Caco-2 (cell line): ENCODE data around the gene ZFYVE1. TPM values are rescaled to one million over a fixed set of nuclear protein-coding genes. Genes with fewer than 3 reads are reported as not detected.
"Not testable (repeated sequence)": the region's sequence is repeated elsewhere in the genome, so short reads cannot be mapped to it uniquely, and the experiment has no call there.

ENCODE experiments used
- BruUV-seq: library from RNA; stranded (reverse); fragments of 400-500 nt; replicated peaks from 2 replicates; lab custom pipeline; 2021; lab: Mats Ljungman, UMichigan
- CTCF ChIA-PET: fragments of 300-600 bp; sonication (Branson Sonifier 250); formaldehyde crosslinking; loops from one replicate; lab custom pipeline; 2022; ENCODE audit warnings: antibody characterized with exemption; lab: Charles Lee
- POLR2A ChIA-PET: fragments of 300-600 bp; sonication (Branson Sonifier 250); formaldehyde crosslinking; loops from one replicate; lab custom pipeline; 2022; ENCODE audit warnings: antibody characterized with exemption; lab: Charles Lee
- DNase-seq, 2 experiments: peaks; one replicate each; pipeline versions ENCODE4 v3.0.0 to v3.0.0-alpha.2; 2020 to 2022
- H3K27me3 ChIP-seq: replicated peaks from 2 replicates; pipeline ENCODE4 v1.6.0; 2011; ENCODE audit warnings: low read length; ENCODE audit not compliant: control insufficient read depth, insufficient read depth
- H3K36me3 ChIP-seq: 2 replicates; pipeline ENCODE4 v1.5.1; 2011; ENCODE audit warnings: low read length; ENCODE audit not compliant: control insufficient read depth, insufficient read depth
- H3K4me1 ChIP-seq: fragments of 250-450 bp; sonication (Bioruptor Pico); 2 replicates; pipeline ENCODE4 v1.5.1; 2020; ENCODE audit warnings: mild to moderate bottlenecking
- H3K4me3 ChIP-seq: 2 replicates; pipeline ENCODE4 v1.5.1; 2011; ENCODE audit warnings: low read depth, mild to moderate bottlenecking, control low read depth, low read length
- H3K9me3 ChIP-seq: fragments of 250-450 bp; sonication (Bioruptor Pico); 2 replicates; pipeline ENCODE4 v1.5.1; 2020; ENCODE audit warnings: mild to moderate bottlenecking, moderate library complexity
- H3K27ac Mint-ChIP-seq: one replicate; pipeline ENCODE4 v1.8.0; 2022; ENCODE audit warnings: mixed read lengths; ENCODE audit not compliant: unreplicated experiment
- H3K27me3 Mint-ChIP-seq: one replicate; pipeline ENCODE4 v1.8.0; 2022; ENCODE audit warnings: mixed read lengths; ENCODE audit not compliant: insufficient read depth, unreplicated experiment
- H3K36me3 Mint-ChIP-seq: one replicate; pipeline ENCODE4 v1.8.0; 2022; ENCODE audit warnings: mild to moderate bottlenecking, mixed read lengths; ENCODE audit not compliant: insufficient read depth, unreplicated experiment
- H3K4me1 Mint-ChIP-seq: one replicate; pipeline ENCODE4 v1.8.0; 2022; ENCODE audit warnings: low read depth, mixed read lengths; ENCODE audit not compliant: unreplicated experiment
- H3K4me3 Mint-ChIP-seq: one replicate; pipeline ENCODE4 v1.8.0; 2022; ENCODE audit warnings: mild to moderate bottlenecking, moderate library complexity, mixed read lengths; ENCODE audit not compliant: unreplicated experiment
- H3K9me3 Mint-ChIP-seq: one replicate; pipeline ENCODE4 v1.8.0; 2022; ENCODE audit warnings: mixed read lengths; ENCODE audit not compliant: unreplicated experiment
- intact Hi-C: fragments of 100-400 bp; cut with micrococcal nuclease; formaldehyde crosslinking; loops from one replicate; pipeline ENCODE4 v1.10.0; 2022; ENCODE audit not compliant: unreplicated experiment
- total RNA-seq: library from RNA; stranded (reverse); gene quantifications from 2 replicates; pipeline ENCODE4 v1.2.3, GENCODE V29; 2022
- TF ChIP-seq, protein P1 (sequence below), 2 experiments: fragments of 200-600 bp in 1 of 2; IDR thresholded peaks; 1 replicate in 1 of 2; 2 replicates in 1 of 2; pipeline versions ENCODE4 v1.5.1 to v1.8.0; 2011 to 2022; ENCODE audit warnings: antibody characterized with exemption in 1 of 2, control low read depth in 1 of 2, inconsistent platforms in 1 of 2, low read depth in 1 of 2, low read length in 1 of 2, mild to moderate bottlenecking in 1 of 2, moderate library complexity in 1 of 2; ENCODE audit not compliant: insufficient read depth in 1 of 2, severe bottlenecking in 1 of 2, unreplicated experiment in 1 of 2

The ZFYVE1 gene
- total RNA-seq, 1 experiment from 2014 or later, result 10.8 TPM

DNA sequence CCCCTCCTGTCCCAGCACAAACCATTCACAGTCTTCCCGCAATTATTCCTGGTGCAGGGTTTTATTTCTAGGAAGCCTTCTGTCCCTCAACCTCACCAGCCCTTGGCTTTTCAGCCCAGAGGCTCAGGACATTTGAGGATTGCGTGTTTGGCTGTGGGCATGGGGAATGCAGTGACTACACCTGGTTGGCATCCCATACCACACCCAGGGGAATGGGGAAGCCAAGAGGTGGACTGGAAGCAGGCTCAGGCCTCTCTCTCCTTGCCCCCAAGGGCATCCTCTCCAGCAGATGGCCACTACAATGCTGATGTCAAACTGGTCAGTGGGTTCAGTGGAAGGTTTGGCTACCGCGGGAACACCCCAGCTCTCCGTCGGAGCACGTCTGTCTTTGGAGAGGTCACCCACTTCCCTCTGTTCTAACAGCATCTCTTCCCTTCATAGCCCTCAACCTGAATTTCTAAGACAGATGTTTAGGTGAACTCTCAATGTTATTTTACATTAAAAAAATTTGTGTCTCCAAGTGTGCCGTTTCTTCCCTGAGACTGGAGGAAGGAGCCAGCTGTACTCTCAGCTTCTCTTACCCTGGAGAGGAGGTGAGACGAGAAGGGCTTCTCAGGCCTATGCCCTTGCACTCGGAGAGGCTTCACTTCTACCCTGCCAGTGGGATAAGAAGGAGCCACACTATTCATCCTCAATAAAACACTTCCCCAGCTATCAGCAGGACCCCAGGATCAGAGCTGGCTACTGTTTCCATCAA, 65.1 kb downstream of the ZFYVE1 start:
- no peaks in the 10 kb centered on the region for H3K9me3 Mint-ChIP-seq
- no peaks in the 10 kb centered on the region for H3K27me3 Mint-ChIP-seq
- H3K4me1 Mint-ChIP-seq, result no peaks in the 10 kb centered on the region
- TF ChIP-seq, protein P1, sequence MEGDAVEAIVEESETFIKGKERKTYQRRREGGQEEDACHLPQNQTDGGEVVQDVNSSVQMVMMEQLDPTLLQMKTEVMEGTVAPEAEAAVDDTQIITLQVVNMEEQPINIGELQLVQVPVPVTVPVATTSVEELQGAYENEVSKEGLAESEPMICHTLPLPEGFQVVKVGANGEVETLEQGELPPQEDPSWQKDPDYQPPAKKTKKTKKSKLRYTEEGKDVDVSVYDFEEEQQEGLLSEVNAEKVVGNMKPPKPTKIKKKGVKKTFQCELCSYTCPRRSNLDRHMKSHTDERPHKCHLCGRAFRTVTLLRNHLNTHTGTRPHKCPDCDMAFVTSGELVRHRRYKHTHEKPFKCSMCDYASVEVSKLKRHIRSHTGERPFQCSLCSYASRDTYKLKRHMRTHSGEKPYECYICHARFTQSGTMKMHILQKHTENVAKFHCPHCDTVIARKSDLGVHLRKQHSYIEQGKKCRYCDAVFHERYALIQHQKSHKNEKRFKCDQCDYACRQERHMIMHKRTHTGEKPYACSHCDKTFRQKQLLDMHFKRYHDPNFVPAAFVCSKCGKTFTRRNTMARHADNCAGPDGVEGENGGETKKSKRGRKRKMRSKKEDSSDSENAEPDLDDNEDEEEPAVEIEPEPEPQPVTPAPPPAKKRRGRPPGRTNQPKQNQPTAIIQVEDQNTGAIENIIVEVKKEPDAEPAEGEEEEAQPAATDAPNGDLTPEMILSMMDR (IDR thresholded peaks at IDR 0.05; ENCODE audit: insufficient read depth in 1 of 2, low read depth in 1 of 2, low read length in 1 of 2, severe bottlenecking in 1 of 2, unreplicated experiment in 1 of 2), result no peak
- Histone ChIP-seq H3K36me3 (no peaks in the 10 kb centered on the region; the same call in 1 of the 2 replicates), H3K4me1 (no peaks in the 10 kb centered on the region), H3K4me3 (no peak overlapping the region), H3K9me3 (no peaks in the 10 kb centered on the region), H3K27me3 (no peaks in the 10 kb centered on the region)
- intact Hi-C loops, result no loop called here
- no TSS peak for BruUV-seq
- H3K4me3 Mint-ChIP-seq, result no peak overlapping the region
- DNase-seq, result no peak
- peaks cover 14% of the 10 kb centered on the region for H3K36me3 Mint-ChIP-seq
- no peak overlapping the region for H3K27ac Mint-ChIP-seq
- ChIA-PET CTCF (no interaction called here), POLR2A (no interaction called here)

DNA sequence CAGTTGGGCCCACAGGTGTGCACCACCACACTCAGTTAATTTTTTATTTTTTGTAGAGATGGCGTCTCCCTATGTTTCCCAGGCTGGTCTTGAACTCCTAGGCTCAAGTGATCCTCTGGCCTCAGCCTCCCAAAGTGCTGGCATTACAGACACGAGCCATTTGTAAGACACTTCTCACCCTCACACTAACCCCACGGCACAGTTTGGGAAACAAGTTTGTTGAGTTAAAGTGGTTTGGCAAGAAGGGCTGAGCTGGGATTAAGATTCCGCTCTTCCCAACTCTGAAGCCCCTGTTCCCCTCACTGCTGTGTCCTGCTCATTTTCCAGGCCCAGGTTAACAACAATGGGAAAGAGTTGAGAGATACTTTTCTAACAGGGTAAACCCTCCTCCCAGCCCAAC, 65.9 kb downstream of the ZFYVE1 start:
- H3K4me1 Mint-ChIP-seq, H3K9me3 ChIP-seq, H3K9me3 Mint-ChIP-seq, DNase-seq, BruUV-seq, H3K27me3 ChIP-seq, H3K36me3 ChIP-seq, POLR2A ChIA-PET, intact Hi-C loops, H3K27ac Mint-ChIP-seq, H3K4me3 ChIP-seq, H3K4me1 ChIP-seq, H3K4me3 Mint-ChIP-seq, H3K27me3 Mint-ChIP-seq, CTCF ChIA-PET: not testable (repeated sequence)
- H3K36me3 Mint-ChIP-seq, result peaks cover 21% of the 10 kb centered on the region

DNA sequence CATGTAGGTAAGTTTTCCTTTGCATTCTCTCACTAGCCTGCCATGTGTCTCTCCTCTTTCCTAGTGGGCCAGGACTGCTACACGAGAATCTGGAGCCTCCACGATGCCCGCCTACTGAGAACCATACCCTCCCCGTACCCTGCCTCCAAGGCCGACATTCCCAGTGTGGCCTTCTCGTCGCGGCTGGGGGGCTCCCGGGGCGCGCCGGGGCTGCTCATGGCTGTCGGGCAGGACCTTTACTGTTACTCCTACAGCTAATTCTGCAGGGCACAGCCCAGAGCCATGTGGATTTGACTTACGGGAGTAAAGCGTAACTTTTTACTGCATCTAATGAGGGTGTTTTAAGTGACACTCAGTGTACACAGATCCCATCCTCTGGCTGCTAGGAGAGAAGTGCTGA, 68.4 kb downstream of the ZFYVE1 start:
- Mint-ChIP-seq H3K27me3 (no peaks in the 10 kb centered on the region), H3K4me1 (no peaks in the 10 kb centered on the region), H3K4me3 (no peak overlapping the region), H3K9me3 (no peaks in the 10 kb centered on the region), H3K36me3 (peaks cover 31% of the 10 kb centered on the region), H3K27ac (no peak overlapping the region)
- no TSS peak for BruUV-seq
- H3K9me3 ChIP-seq, result no peaks in the 10 kb centered on the region
- ChIA-PET CTCF (no interaction called here), POLR2A (no interaction called here)
- no peak overlapping the region for H3K4me3 ChIP-seq
- DNase-seq, result no peak
- no peaks in the 10 kb centered on the region for H3K27me3 ChIP-seq
- no peaks in the 10 kb centered on the region for H3K4me1 ChIP-seq
- H3K36me3 ChIP-seq, result no peaks in the 10 kb centered on the region; the same call in 1 of the 2 replicates
- intact Hi-C loops, result no loop called here
- TF ChIP-seq, protein P1 (IDR thresholded peaks at IDR 0.05; ENCODE audit: insufficient read depth in 1 of 2, low read depth in 1 of 2, low read length in 1 of 2, severe bottlenecking in 1 of 2, unreplicated experiment in 1 of 2), result no peak
